H1 (cell line): Measurements from ENCODE around the gene ZBTB2. TPM values are rescaled to one million over a fixed set of nuclear protein-coding genes. Genes with fewer than 3 reads are reported as not detected.

ENCODE experiments used
- CBX5 ChIP-seq: fragments of 300-800, 300-1000 bp; sonication (generic); IDR thresholded peaks from 2 replicates; pipeline ENCODE4 v1.7.1; 2016; ENCODE audit warnings: antibody characterized with exemption, low read length, low read depth
- CEBPB ChIP-seq: IDR thresholded peaks from 2 replicates; pipeline ENCODE4 v1.6.1; 2012; ENCODE audit warnings: low read depth, low read length
- CTBP2 ChIP-seq: IDR thresholded peaks from 2 replicates; pipeline ENCODE4 v1.7.0; 2011; ENCODE audit warnings: borderline replicate concordance, mild to moderate bottlenecking, moderate library complexity, mixed read lengths, low read length; ENCODE audit not compliant: insufficient read depth, insufficient read length
- NANOG ChIP-seq: IDR thresholded peaks from 2 replicates; pipeline ENCODE4 v1.6.1; 2011; ENCODE audit warnings: low read length, low read depth, mild to moderate bottlenecking, inconsistent platforms; ENCODE audit not compliant: insufficient read depth, poor library complexity, severe bottlenecking
- NRF1 ChIP-seq: IDR thresholded peaks from 2 replicates; pipeline ENCODE4 v1.6.1; 2011; ENCODE audit warnings: mild to moderate bottlenecking, low read depth, low read length, improper control_type of control experiment
- POLR2A ChIP-seq, 2 experiments: IDR thresholded peaks; 1 replicate in 1 of 2; 2 replicates in 1 of 2; pipeline ENCODE4 v1.6.1; 2011; ENCODE audit warnings: low read depth in 2 of 2, low read length in 2 of 2, mild to moderate bottlenecking in 2 of 2; ENCODE audit errors: control extremely low read depth in 1 of 2
- POLR2AphosphoS5 ChIP-seq: IDR thresholded peaks from 2 replicates; pipeline ENCODE4 v1.6.1; 2011; ENCODE audit warnings: low read depth, low read length
- SAP30 ChIP-seq: fragments of 300-600 bp; sonication (generic); IDR thresholded peaks from 2 replicates; pipeline ENCODE4 v1.7.1; 2012; ENCODE audit warnings: low read length, moderate library complexity, mild to moderate bottlenecking, inconsistent platforms; ENCODE audit not compliant: insufficient read depth, insufficient replicate concordance
- SP2 ChIP-seq: IDR thresholded peaks from 2 replicates; pipeline ENCODE4 v1.6.1; 2012; ENCODE audit warnings: mild to moderate bottlenecking, low read length, inconsistent platforms
- TAF7 ChIP-seq: optimal IDR thresholded peaks from 2 replicates; pipeline ENCODE3; 2011; ENCODE audit warnings: low read depth, mild to moderate bottlenecking, inconsistent platforms, low read length, moderate library complexity, borderline replicate concordance
- YY1 ChIP-seq: IDR thresholded peaks from 2 replicates; pipeline ENCODE4 v1.6.1; 2011; ENCODE audit warnings: low read depth, mild to moderate bottlenecking, low read length
- ZNF274 ChIP-seq: IDR thresholded peaks from 2 replicates; pipeline ENCODE4 v1.7.0; 2012; ENCODE audit warnings: low read length, borderline replicate concordance; ENCODE audit errors: extremely low read depth
- polyA plus RNA-seq, 7 experiments: library from polyadenylated mRNA; depleted of rRNA in 3 of 7; stranded (reverse) in 5 of 7; unstranded in 2 of 7; fragments of >200 nt in 5 of 7; fragments of 200-250 nt in 2 of 7; gene quantifications; 1 replicate in 5 of 7; 2 replicates in 1 of 7; 4 replicates in 1 of 7; pipeline versions ENCODE4 v1.2.1 to v1.2.3, GENCODE V29; 2011 to 2013; ENCODE audit warnings: missing spikeins in 2 of 7, mixed read lengths in 2 of 7
- total RNA-seq: library from RNA; stranded (reverse); fragmentation: NEBNext Ultra II Directional; extraction: Animal tissue kit (Norgen Biotek cat#: 25700); gene quantifications from 2 replicates; pipeline ENCODE4 v1.2.1, GENCODE V29; 2021
- TF ChIP-seq, protein P1 (sequence below): fragments of 300-600 bp; sonication (generic); IDR thresholded peaks from 2 replicates; pipeline ENCODE4 v1.7.1; 2012; ENCODE audit warnings: low read length, moderate library complexity, mild to moderate bottlenecking, inconsistent platforms; ENCODE audit not compliant: insufficient replicate concordance

The ZBTB2 gene
- total and polyA plus RNA-seq, 2 of the 8 experiments (the other 6 are each of a cell fraction or from before 2014, with no cell fraction given): 16.1 to 23.7 TPM

DNA sequence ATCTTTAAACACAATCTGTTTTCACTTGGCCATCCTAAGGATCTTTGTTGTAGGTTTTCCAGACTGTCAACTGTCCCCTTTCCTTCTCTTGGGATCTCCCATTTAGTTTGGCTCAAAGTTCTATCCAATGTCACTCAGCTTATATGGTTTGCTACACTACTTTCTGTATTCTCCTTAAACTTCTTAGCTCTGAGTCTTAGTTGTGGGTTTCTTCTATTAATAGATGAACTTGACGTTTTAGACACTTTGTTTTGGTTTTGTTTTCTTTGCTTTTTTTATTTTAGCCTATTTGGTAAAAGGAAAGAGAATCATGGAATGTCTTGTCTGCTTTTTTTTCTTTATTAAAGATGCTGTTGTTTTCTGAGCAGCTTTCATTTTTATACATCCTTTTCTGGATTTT is 49.1 kb upstream of the ZBTB2 start (continued):
- TF ChIP-seq, protein P1, sequence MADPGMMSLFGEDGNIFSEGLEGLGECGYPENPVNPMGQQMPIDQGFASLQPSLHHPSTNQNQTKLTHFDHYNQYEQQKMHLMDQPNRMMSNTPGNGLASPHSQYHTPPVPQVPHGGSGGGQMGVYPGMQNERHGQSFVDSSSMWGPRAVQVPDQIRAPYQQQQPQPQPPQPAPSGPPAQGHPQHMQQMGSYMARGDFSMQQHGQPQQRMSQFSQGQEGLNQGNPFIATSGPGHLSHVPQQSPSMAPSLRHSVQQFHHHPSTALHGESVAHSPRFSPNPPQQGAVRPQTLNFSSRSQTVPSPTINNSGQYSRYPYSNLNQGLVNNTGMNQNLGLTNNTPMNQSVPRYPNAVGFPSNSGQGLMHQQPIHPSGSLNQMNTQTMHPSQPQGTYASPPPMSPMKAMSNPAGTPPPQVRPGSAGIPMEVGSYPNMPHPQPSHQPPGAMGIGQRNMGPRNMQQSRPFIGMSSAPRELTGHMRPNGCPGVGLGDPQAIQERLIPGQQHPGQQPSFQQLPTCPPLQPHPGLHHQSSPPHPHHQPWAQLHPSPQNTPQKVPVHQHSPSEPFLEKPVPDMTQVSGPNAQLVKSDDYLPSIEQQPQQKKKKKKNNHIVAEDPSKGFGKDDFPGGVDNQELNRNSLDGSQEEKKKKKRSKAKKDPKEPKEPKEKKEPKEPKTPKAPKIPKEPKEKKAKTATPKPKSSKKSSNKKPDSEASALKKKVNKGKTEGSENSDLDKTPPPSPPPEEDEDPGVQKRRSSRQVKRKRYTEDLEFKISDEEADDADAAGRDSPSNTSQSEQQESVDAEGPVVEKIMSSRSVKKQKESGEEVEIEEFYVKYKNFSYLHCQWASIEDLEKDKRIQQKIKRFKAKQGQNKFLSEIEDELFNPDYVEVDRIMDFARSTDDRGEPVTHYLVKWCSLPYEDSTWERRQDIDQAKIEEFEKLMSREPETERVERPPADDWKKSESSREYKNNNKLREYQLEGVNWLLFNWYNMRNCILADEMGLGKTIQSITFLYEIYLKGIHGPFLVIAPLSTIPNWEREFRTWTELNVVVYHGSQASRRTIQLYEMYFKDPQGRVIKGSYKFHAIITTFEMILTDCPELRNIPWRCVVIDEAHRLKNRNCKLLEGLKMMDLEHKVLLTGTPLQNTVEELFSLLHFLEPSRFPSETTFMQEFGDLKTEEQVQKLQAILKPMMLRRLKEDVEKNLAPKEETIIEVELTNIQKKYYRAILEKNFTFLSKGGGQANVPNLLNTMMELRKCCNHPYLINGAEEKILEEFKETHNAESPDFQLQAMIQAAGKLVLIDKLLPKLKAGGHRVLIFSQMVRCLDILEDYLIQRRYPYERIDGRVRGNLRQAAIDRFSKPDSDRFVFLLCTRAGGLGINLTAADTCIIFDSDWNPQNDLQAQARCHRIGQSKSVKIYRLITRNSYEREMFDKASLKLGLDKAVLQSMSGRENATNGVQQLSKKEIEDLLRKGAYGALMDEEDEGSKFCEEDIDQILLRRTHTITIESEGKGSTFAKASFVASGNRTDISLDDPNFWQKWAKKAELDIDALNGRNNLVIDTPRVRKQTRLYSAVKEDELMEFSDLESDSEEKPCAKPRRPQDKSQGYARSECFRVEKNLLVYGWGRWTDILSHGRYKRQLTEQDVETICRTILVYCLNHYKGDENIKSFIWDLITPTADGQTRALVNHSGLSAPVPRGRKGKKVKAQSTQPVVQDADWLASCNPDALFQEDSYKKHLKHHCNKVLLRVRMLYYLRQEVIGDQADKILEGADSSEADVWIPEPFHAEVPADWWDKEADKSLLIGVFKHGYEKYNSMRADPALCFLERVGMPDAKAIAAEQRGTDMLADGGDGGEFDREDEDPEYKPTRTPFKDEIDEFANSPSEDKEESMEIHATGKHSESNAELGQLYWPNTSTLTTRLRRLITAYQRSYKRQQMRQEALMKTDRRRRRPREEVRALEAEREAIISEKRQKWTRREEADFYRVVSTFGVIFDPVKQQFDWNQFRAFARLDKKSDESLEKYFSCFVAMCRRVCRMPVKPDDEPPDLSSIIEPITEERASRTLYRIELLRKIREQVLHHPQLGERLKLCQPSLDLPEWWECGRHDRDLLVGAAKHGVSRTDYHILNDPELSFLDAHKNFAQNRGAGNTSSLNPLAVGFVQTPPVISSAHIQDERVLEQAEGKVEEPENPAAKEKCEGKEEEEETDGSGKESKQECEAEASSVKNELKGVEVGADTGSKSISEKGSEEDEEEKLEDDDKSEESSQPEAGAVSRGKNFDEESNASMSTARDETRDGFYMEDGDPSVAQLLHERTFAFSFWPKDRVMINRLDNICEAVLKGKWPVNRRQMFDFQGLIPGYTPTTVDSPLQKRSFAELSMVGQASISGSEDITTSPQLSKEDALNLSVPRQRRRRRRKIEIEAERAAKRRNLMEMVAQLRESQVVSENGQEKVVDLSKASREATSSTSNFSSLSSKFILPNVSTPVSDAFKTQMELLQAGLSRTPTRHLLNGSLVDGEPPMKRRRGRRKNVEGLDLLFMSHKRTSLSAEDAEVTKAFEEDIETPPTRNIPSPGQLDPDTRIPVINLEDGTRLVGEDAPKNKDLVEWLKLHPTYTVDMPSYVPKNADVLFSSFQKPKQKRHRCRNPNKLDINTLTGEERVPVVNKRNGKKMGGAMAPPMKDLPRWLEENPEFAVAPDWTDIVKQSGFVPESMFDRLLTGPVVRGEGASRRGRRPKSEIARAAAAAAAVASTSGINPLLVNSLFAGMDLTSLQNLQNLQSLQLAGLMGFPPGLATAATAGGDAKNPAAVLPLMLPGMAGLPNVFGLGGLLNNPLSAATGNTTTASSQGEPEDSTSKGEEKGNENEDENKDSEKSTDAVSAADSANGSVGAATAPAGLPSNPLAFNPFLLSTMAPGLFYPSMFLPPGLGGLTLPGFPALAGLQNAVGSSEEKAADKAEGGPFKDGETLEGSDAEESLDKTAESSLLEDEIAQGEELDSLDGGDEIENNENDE: no peak
- TF ChIP-seq POLR2AphosphoS5 (no peak), CBX5 (no peak), YY1 (no peak), SP2 (no peak), NRF1 (no peak), POLR2A (IDR thresholded peaks at IDR 0.05; ENCODE audit: control extremely low read depth in 1 of 2, low read depth in 2 of 2, low read length in 2 of 2) (no peak), ZNF274 (no peak), NANOG (no peak), CTBP2 (no peak), SAP30 (no peak), CEBPB (no peak), TAF7 (no peak)
